SK-N-SH treated with all-trans-retinoic acid at 6 μM for 48 hours (cell line): ENCODE data around the gene BICDL1.

ENCODE experiments used
- ARNTL ChIP-seq: fragments of 450-650 bp; formaldehyde crosslinking; IDR thresholded peaks from 2 replicates; pipeline ENCODE4 v1.5.0; 2020; ENCODE audit warnings: low read depth, mild to moderate bottlenecking, moderate library complexity, borderline replicate concordance
- TCF4 ChIP-seq: fragments of 250-450 bp; sonication (Bioruptor Pico); IDR thresholded peaks from 2 replicates; pipeline ENCODE4 v1.8.0; 2021; ENCODE audit warnings: mild to moderate bottlenecking, moderate library complexity, borderline replicate concordance

- TF ChIP-seq TCF4 = no peak
- TF ChIP-seq ARNTL (CRISPR knock-in tag) = no peak
Measured at GRCh38 chr12:120090206-120090605, 101.2 kb downstream of the BICDL1 start.
